ENCODE data around the gene OR8D1.

The OR8D1 gene

GRCh38 chr11:124256076-124256475 is 57.7 kb downstream of the OR8D1 start, which contains the start of gene OR8G5:
OR8G5 (plus strand) TSS chr11:124256376; CDS start chr11:124264932, 8,556 bp downstream.
- DNase-seq (ENCODE audit: low read depth) = no peak
- H3K4me3 ChIP-seq (ENCODE audit: low read depth, low read length) = no peak within 1 kb of the TSS
- no peak for TF ChIP-seq CTCF (IDR thresholded peaks at IDR 0.05; ENCODE audit: low read depth, low read length, missing control alignments)
